GF-D8 (cell line): ENCODE results near the gene YKT6.

ENCODE experiments used
- DNase-seq: peaks from one replicate; lab custom pipeline; 2025; lab: John Stamatoyannopoulos, UW

The YKT6 gene

GRCh38 chr7:44232901-44233715, 32.3 kb downstream of the YKT6 start:
- no peak for DNase-seq

DNA sequence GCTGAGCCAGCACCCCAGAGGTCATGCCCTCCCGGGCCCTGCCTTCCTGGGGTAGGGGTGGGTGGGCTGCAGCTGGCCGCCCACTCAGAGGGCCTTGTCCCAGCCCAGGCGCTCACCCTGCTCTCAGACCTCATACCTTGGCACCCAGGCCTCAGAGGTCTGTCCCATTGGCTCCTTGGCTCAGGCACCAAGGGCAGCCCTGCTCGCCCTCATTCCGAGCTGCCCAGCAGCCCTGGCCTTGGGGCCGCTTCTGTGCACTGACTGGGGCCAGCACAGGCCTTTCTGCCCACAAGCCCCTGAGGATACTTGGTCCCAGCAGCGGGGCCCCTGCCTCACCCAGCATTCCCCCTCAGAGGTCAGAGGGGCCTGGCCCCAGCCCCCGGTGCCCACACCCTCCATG, 34.3 kb downstream of the YKT6 start:
- DNase-seq, result no peak

GRCh38 chr7:44235582-44236332, 35.0 kb downstream of the YKT6 start:
- no peak for DNase-seq

DNA sequence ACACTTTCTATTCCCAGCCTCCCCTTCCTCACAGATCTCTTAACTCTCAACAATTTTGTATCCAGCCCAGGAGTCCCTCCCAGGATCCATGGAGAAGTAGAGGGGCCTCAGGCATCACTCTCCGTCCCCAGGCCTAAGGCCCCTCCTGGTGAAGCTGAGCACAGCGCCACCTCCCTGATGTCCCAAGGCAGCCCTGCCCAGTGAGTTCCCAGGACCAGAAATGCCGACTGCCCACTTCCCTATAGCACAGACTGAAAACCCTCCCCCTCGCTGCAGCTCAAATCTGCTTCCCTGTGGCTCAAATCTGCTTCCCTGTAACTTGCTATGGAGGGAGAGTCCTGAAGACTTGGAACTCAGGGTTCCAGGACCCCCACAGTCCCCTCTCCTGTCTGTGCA, 35.6 kb downstream of the YKT6 start:
- DNase-seq, result no peak

- no peak for DNase-seq
These were observed 36.9 kb downstream of the YKT6 start for GRCh38 chr7:44237696-44238095.

GRCh38 chr7:44238116-44238695, 37.4 kb downstream of the YKT6 start:
- DNase-seq, result no peak

- no peak for DNase-seq
These were observed 38.6 kb downstream of the YKT6 start for GRCh38 chr7:44239361-44239760.

DNA sequence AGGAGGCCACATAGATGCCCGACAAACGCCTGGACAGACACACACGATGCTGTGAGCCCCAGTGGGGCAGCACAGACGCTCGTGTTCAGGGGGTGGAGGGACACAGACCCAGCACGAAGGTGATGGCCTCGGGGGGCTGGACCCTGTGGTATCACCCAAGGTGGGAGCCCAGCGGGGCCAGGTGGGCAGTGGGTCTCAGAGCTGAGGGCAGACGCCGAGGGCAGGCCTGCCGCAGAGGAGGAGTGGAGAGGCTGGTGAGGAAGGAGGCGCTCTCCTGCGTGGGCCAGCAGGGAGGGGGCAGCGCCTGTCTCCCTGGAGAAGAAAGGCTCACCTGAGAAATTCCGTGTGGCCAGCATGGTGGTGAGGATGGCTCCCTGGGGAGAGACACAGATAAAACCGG, 39.6 kb downstream of the YKT6 start:
- no peak for DNase-seq

- peak; percentile 47 for DNase-seq
These were observed 40.3 kb downstream of the YKT6 start for GRCh38 chr7:44240983-44241510.

- no peak for DNase-seq
These were observed 41.3 kb downstream of the YKT6 start for GRCh38 chr7:44242091-44242490.

- DNase-seq, result no peak
These were observed 43.5 kb downstream of the YKT6 start for GRCh38 chr7:44244282-44244681.

- DNase-seq, result no peak
These were observed 45.8 kb downstream of the YKT6 start for GRCh38 chr7:44246396-44247113.

DNA sequence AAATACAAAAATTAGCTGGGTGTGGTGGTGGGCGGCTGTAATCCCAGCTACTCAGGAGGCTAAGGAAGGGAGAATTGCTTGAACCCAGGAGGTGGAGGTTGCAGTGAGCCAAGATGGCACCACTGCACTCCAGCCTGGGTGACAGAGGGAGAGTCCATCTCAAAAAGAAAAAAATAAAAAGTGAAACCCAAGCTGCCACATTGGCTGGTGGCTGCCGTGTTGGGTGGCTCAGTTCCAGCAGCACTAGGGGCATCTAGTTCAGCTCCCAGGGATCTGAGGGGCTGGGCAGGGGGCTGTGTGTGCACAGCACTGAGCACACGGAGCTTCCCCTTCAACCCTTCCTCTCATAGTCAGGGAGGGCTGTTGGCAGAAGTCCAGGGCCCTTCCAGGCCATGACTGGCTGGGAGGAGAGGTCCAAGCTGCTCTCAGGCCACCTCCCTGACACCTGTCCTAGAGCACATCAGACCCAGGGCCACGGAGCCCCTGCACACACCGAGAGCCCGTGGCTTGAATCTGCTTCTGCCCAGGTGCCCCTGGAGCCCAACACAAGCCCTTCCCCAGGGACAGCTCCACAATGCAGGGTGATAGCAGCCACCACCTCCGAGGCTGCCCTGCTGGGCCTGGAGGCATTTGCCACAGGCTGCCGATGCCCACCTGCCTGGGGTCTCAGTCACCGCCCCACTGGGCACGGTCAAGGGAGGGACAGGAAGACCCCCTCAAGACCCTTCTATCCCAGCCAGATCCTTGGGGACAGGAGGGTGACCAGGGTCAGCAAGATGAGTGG, 47.3 kb downstream of the YKT6 start:
- DNase-seq, result no peak

DNA sequence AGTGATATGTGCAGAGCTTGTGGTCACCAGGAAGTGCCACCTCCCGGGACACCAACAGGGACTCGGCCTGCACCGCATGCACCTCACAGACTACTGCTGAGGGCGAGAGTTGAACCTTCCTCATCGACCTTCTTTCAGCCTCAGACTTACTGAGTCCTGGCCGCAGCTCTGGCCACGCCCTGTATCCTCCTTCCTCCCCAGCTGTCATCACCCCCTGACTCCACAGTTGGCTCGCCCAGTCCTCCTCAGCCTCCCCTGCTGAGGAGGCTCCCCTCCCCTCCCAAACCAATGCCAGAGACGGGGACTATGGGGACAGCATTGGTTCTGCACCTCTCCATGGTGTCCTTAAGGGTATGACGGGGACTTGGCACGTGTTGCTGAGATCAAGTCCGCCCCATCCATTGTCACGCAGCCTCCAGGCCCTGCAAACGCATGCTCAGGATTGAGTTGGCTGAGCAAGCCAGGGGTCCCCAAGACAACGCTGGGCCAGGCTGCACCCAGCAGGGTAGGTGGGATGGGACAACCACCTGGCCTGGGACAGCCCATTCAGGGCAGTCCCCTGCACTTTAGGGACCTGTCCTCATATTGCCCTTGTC, 49.0 kb downstream of the YKT6 start:
- DNase-seq, result no peak

DNA sequence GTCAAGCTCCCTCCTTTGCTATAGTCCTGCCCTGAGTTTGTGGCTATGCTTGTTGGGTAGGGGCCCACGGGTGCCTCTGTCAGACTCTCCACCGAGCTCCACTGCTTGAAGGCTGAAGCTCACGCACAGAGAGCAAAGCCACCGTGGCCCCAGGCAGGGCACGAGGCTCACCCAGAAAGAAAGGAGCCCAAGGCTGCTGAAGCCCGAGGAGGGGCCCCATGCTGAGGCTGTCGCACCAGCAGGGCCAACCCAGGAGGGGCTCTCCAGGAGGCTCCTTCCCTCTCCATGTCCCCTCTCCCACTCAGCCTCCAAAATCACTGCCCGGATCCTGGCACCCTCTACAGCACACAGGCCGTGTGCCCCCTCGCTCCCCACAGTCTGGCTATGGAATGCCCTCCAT, 50.5 kb downstream of the YKT6 start:
- no peak for DNase-seq

DNA sequence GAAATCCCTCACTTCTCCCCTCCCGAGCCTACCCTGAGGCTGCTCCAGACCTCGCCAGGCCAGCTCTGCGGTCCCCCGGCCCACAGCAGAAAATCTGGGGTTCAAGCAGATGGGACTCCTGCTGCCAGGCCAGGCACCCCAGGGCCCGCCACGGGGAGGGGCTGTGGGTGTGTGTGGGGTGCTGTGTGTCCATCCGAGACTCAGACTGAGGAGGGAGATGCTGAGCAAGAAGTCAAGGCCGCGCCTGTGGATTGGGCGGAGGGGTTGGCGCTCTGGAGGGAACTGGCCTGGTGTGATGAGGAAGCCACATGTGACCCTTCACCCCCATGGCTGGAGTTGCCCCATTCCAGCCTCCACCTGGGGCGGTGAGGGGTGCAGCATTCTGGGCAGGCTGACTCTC, 51.1 kb downstream of the YKT6 start:
- DNase-seq, result no peak

DNA sequence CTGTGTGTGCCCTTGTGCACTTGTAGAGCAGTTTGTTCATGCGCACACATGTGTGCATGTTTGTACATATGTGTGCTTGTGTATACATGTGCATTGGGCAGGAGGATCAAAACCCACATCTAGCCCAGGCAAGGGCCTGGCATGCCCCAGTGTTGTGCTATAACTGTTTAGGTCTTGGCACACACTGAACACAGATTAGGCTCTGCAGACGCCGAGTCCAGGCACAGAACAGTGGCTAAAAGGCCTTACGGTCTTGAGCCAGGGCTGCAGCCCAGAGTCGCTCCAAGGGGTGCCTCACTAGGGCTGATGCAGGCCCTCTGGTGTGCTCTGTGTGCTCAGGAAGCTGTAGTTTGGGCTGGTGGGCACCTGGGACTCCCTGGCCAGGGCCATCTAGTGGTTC, 55.7 kb downstream of the YKT6 start:
- DNase-seq, result no peak

DNA sequence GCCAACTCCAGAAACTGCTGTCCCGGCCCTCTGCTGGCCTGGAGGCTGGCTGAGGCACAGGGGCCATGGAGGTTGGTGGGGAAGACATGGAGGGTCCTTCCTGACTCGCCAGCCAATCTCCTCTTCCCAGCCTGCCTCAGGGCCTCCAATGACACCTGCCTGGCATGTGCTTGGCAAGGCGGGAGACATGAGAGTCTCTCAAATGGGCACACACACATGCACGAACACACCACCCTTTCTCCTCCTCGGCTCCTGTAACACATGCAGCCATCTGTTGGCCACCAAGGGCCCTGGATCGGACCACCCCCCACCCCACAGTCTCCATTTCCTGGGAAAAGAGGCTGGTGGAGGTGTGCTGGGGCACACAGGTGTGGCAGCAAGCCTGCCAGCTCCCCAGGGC, 56.4 kb downstream of the YKT6 start:
- DNase-seq, result no peak

DNA sequence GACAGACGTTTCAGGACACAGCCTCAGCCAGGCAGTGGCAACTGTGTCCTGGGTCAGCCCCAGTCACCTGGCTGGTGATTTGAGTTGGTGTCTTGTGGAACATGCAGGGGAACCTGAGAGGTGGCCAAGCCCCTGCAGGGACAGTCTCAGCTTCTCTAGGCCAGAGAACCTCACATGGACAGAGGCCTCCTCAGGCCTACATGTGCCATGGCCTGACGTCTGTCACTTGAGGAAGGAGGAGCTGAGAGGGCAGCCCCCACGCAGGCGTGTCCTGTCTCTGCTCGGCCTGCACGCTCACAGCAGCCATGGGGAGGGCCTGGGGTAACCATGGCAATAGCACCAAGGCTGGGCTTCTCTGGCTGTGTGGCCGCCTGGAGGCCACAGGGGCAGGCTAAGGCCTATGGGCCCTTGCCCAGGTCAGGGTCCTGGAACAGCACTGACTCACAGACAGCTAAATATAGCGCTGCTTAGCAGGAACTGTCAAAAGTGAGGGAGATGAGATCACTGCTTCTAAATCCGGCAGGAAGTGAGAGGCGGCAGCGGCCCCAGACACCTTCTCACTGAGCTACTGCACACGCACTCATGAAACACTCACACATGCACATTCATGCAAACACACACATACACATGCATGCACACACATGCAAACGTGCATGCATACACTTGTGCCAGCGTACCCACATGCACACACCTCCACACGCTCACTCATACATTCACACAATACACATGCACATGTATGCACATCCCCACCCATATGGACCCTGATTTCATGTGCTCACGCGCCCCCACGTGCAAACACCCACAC, 57.0 kb downstream of the YKT6 start:
- peak; percentile 17 for DNase-seq

- DNase-seq, result no peak
These were observed 57.6 kb downstream of the YKT6 start for GRCh38 chr7:44258423-44258760.
